CD4-positive, alpha-beta T cell treated with Interleukin-6 for 4 hours (primary cell): ENCODE measurements around the gene NFATC3.

Experiments
- DNase-seq: peaks from one replicate; pipeline ENCODE4 v3.0.0-alpha.2; 2020; ENCODE audit warnings: mixed read lengths

NFATC3 gene

GRCh38 chr16:68073902-68074760, 11.0 kb upstream of the NFATC3 start:
- DNase-seq, result no peak

GRCh38 chr16:68074850-68075555, 10.2 kb upstream of the NFATC3 start:
- DNase-seq, result peak; percentile 70

DNA sequence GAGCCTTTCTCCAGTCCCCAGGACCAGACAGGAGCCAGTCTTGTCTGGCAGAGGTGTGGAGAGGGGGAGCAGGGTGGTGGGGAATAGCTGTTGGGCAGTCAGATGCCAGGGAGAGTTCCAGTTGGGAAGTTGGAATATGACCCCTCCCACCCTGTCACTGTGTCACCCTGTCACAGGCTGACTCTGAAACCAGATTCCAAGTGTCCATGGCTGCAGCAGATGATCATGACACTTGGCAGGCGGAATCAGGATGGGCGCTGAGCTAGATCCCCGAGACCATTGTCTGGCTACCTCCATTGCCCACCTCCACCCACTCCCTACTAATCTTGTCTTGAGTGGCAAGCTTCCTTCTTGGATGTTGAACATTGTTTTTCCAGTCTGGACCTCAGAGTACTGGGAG, 9.2 kb upstream of the NFATC3 start:
- no peak for DNase-seq

- no peak for DNase-seq
Observed at GRCh38 chr16:68076560-68076959, 8.6 kb upstream of the NFATC3 start.

- no peak for DNase-seq
Observed at GRCh38 chr16:68077866-68078700, 7.1 kb upstream of the NFATC3 start.

DNA sequence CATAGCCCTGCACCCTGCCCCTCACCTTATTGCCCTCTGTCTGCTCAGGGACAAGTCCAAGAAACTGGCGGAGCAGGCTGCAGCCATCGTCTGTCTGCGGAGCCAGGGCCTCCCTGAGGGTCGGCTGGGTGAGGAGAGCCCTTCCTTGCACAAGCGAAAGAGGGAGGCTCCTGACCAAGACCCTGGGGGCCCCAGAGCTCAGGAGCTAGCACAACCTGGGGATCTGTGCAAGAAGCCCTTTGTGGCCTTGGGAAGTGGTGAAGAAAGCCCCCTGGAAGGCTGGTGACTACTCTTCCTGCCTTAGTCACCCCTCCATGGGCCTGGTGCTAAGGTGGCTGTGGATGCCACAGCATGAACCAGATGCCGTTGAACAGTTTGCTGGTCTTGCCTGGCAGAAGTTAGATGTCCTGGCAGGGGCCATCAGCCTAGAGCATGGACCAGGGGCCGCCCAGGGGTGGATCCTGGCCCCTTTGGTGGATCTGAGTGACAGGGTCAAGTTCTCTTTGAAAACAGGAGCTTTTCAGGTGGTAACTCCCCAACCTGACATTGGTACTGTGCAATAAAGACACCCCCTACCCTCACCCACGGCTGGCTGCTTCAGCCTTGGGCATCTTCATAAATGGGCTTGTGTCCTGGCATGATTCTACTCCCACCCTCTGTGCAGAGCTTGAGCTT, 6.3 kb upstream of the NFATC3 start:
- peak; percentile 46 for DNase-seq

- no peak for DNase-seq
Observed at GRCh38 chr16:68079376-68079625, 5.9 kb upstream of the NFATC3 start.

DNA sequence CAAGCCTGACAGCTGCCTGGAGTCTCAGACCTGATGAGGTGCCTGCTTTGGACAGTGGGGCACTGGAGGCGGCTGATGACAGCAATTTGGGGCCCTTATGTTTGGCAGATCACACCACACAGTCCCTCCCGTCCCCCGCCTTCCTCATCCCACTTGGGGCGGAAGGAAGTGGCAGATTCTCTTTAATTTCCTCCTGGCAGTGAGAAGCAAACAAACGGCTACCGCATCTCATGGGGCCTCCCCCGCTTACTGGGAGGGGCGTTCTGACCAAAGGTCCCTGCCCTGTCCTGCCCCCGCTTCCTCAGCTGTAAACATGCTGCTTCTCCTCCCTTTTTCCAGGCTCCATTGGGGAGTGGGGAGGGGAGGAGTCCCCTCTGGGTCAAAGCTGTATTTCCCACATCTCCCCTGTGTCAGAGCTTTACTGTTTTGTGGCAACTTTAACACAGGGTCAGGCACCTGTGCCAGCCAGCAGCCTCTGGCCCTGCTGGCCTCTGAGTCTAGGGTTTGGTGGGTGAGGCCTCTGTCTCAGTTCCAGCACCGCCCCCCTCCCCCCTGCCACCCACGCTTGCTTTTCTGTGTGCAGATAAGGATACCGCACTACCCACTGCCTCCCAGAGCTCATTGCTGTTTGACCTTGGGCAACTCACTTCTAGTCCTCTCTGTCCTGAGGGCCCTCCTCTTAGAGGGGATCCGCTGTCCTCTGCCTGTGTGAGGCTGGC, 5.4 kb upstream of the NFATC3 start:
- DNase-seq, result peak; percentile 81

GRCh38 chr16:68081861-68082628, 3.1 kb upstream of the NFATC3 start:
- no peak for DNase-seq

GRCh38 chr16:68082629-68083238, 2.4 kb upstream of the NFATC3 start:
- DNase-seq, result no peak

DNA sequence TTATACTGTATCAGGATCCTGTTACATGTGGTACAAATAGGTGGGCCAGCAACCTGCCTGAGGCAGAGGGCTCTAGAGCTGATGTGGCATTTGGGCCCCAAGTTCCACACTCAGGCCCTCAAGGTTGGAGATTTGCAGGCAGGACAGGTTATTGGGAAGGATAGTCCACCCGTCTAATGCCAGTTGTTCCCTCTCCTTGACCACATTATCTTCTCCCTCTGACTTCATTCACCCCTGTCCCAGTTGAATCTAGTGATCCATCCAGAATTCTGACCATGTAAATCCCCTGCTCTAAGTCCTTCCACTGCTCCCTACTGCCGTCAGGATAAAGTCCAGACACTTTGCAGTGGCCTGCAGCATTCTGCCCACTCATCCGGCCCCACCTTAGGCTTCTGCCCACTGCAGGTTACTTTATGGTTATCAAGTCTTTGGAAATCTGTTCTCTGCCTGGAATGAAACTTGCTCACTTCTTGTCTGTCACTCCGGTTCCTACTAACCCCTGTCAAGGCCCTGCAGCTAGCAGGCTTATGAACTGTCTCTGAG, 1.9 kb upstream of the NFATC3 start:
- DNase-seq, result no peak

DNA sequence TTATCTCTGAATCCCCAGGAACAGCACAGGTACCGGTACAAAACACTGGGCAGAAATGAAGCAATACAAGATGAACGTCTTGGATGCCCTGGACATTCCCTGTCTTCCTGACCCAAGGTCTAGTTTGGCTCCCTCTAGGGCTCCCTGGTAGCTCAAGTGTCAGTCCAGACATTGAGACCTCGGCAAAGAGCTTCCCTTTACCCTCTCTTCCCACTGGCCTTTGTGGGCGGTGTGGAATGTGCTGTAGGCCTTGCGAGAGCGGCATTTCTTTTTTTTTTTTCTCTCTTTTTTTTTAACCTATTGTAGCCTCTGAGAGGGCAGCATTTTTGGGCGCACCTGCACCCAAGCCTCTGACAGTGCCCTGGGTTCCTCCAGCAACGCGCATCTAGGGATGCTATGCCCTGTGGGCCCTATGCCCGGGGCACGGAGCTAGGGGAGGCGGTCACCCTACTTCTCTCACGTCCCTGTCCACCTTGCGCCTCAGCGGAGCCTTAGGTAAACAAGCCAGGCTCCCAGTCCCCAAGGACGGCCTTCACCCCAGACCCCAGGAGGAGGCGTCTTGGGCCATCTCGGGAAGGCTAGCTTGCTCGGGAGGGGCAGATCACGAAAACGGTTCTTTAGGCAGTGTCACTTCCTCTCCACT, 1.2 kb upstream of the NFATC3 start:
- no peak for DNase-seq

GRCh38 chr16:68084504-68085258, 489 bp upstream of the NFATC3 start:
- peak; percentile 89 for DNase-seq

DNA sequence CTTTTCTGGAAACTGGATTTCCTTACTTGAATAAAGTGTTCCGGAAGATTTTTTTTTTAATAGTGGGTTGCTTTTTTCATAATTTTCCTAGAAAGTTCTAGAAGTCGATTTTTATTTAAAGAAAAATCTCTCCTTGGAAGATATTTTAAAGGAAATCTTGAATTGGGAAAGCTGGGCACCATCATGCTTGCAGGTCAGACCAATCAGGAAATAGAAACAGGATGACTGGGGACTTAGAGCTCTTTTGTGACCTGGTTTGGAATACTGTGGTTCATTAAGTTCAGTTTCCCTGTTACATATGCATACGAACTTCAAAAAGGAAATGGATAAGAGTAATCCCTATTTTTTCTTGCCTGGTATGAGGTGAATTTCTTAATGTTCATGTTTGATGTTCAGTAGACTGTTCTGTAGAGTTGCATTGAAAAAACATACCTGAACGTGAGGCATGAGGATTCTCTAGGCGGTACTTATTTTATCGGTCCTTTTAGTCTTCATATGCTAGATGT, 1.2 kb downstream of the NFATC3 start:
- no peak for DNase-seq

GRCh38 chr16:68086860-68087268, 1.7 kb downstream of the NFATC3 start:
- DNase-seq, result no peak

DNA sequence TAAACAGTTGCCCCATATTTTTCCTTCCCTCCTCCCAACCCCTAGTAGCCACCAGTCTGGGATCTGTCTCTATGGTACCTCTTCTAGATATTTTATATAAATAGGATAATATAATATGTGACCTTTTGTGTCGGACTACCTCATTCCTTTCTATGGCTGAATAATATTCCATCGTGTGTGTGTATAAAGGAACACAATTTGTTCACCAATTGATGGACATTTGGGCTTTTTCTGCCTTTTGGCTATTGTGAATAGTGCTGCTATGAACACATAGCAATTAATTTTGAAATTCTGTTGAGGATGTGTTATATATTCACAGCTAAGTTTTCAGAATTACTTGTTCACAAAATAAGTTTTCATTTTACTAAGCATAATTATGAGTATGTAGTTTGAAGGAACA, 2.5 kb downstream of the NFATC3 start:
- DNase-seq, result no peak

- DNase-seq, result no peak
Observed at GRCh38 chr16:68088130-68088972, 3.2 kb downstream of the NFATC3 start.

DNA sequence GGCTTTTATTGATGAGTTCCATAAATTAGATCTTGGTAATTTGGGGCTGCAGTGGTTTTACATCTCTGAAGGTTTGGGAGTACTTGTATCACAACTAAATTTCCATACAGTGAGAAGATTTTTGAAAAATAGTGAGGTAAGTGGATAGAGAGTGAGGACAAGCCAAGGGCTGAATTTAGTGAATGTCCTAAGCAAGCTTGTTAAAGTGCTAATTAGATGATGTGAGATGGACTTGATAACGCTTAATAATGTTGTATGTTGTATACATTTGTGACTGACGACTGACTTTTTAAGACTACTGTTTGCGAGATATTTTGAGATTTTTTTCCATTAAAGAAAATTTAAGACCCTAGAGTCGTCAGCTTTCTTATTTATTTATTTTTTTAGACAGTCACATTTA, 3.9 kb downstream of the NFATC3 start:
- no peak for DNase-seq
